Measurements from ENCODE around the gene FCSK. TPM values are rescaled to one million over a fixed set of nuclear protein-coding genes. Genes with fewer than 3 reads are reported as not detected.

Gene FCSK
- total RNA-seq, 1 experiment from 2014 or later, result 12.9 TPM

DNA sequence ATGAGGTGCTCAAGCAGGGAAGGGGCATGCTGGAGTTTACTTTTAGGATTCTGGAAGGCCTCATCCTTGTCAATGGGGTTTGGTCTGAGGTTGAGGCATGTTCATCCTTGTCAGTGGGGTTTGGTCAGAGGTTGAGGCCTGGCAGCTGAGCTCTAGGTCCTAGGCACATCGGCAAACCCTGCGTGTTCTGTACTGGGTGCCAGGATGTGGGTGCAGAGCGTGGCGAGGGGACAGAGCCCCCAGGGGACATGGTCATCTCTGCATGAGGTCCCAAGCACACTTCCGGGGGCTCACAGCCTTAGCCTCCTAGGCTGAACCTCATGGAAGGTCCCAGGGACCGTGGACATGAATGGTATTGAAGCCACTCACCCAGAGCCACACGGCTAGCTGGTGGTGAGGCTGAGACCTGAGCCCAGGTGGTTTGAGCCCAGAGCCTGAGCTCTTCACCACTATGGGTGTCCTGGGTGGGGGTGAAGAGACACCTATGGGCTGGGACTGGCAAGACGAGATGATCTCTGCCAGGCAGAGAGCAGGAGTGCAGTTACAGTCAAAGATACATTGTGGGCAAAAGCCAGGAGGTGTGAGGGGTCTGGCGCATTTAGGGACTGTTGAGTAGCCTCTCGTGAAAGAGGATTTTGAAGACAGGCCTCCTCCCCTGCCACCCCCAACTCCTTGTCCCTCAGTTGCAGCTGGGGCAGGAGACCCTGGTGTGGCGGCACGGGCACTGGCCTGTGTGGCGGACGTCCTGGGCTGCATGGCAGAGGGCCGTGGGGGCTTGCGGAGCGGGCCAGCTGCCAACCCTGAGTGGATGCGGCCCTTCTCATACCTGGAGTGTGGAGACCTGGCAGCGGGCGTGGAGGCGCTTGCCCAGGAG is 19.3 kb downstream of the FCSK start:
- no peak for DNase-seq (ENCODE audit: low spot score)

GRCh38 chr16:70474320-70475053 is 20.1 kb downstream of the FCSK start:
- no peak for DNase-seq (ENCODE audit: low spot score)
- in situ Hi-C loops (cut with HindIII; ENCODE audit: low sequenced_read_pairs), result no loop called here

More for the DNA sequence above, 19.3 kb downstream of the FCSK start:
- in situ Hi-C loops (cut with HindIII; ENCODE audit: low sequenced_read_pairs), result no loop called here

- in situ Hi-C loops (cut with HindIII; ENCODE audit: low sequenced_read_pairs), result no loop called here
- peak; percentile 35 for DNase-seq (ENCODE audit: low spot score)
These were observed 20.9 kb downstream of the FCSK start for GRCh38 chr16:70475054-70475871.

- peak; percentile 94 for DNase-seq (ENCODE audit: low spot score)
- in situ Hi-C loops (cut with HindIII; ENCODE audit: low sequenced_read_pairs), result no loop called here
These were observed 22.1 kb downstream of the FCSK start for GRCh38 chr16:70476272-70477020.

DNA sequence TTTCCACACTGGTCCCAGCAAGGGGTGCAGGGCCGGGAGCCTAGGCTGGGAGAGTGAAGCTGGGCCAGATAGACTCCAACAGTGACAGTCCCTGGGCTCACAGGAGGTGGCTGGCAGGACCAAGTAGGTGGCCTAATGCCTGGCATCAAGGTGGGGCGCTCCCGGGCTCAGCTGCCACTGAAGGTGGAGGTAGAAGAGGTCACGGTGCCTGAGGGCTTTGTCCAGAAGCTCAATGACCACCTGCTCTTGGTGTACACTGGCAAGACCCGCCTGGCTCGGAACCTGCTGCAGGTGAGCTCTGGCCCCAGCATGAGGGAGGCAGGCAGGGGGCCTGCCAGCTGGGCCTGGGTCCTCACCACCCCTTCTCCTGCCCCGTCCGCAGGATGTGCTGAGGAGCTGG is 23.8 kb downstream of the FCSK start:
- in situ Hi-C loops (cut with HindIII; ENCODE audit: low sequenced_read_pairs), result no loop called here
- no peak for DNase-seq (ENCODE audit: low spot score)

GRCh38 chr16:70478912-70479341 is 24.5 kb downstream of the FCSK start:
- peak; percentile 69 for DNase-seq (ENCODE audit: low spot score)
- in situ Hi-C loops (cut with HindIII; ENCODE audit: low sequenced_read_pairs), result no loop called here

- in situ Hi-C loops (cut with HindIII; ENCODE audit: low sequenced_read_pairs), result no loop called here
- no peak for DNase-seq (ENCODE audit: low spot score)
These were observed 26.0 kb downstream of the FCSK start for GRCh38 chr16:70480127-70481105.

DNA sequence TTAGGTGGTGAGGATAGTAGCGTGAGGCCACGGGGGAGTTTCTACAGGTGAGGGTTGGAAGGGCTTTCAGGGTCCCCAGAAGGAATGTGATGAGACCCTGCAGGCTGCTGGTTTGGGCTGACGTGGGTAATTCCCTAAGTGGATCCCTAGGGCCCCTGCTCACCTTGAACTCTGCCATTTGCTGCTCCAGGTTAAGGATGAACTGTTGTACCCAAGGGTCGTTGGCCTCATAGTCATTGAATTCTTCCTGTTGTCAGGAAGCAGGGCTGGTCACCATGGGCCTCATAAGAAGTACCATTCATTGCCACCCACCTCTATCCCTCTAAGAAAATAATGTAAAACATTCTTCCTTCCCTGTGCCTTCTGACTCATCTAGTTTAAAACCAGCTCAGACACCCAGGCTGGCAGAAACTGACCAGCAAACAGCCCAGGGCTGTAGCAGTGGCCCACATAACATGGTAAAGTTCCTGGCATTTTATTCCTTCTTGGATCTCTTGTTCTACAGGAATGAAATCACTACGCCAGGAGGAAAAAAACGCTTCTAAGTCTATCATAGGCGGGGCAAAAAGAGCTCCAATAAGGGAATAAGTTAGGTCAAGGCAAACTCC is 27.6 kb downstream of the FCSK start:
- in situ Hi-C loops (cut with HindIII; ENCODE audit: low sequenced_read_pairs), result no loop called here
- no peak for DNase-seq (ENCODE audit: low spot score)

DNA sequence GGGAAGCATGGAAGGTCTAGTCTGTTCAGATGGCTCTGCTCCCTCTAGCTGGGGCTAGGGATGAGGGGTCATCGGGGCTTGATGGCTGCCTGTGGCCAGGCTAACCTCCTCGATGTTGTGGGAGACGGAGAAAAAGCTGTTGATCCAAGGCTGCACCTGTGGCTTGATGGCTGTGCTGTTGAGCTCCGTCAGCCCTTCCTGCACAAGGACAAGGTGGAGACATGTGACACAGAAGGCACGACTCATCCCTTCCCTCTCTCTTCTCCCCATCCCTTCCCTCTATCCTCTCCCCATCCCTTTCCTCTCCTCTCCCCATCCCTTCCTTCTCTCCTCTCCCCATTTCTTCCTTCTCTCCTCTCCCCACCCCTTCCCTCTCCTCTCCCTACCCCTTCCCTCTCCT is 28.2 kb downstream of the FCSK start:
- in situ Hi-C loops (cut with HindIII; ENCODE audit: low sequenced_read_pairs), result no loop called here

GRCh38 chr16:70483426-70483825 is 29.0 kb downstream of the FCSK start:
- in situ Hi-C loops (cut with HindIII; ENCODE audit: low sequenced_read_pairs), result no loop called here
- no peak for DNase-seq (ENCODE audit: low spot score)

More for the DNA sequence above, 28.2 kb downstream of the FCSK start:
- DNase-seq (ENCODE audit: low spot score), result no peak

DNA sequence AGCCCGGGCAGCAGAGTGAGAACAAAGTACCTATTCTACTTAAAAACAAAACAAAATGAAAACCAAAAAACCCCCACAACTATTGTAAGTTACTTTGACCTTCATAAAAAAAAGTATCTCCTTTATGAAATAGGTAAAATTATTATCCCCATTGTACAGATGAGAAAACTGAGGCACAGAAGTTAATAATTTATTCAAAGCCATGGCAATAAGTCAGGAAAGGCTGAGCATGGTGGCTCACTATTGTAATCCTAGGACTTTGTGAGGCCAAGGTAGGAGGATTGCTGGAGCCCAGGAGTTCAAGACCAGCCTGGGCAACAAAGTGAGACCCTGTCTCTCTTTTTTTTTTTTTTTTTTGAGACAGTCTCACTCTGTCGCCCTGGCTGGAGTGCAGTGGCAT is 30.5 kb downstream of the FCSK start:
- in situ Hi-C loops (cut with HindIII; ENCODE audit: low sequenced_read_pairs), result no loop called here
- no peak for DNase-seq (ENCODE audit: low spot score)

DNA sequence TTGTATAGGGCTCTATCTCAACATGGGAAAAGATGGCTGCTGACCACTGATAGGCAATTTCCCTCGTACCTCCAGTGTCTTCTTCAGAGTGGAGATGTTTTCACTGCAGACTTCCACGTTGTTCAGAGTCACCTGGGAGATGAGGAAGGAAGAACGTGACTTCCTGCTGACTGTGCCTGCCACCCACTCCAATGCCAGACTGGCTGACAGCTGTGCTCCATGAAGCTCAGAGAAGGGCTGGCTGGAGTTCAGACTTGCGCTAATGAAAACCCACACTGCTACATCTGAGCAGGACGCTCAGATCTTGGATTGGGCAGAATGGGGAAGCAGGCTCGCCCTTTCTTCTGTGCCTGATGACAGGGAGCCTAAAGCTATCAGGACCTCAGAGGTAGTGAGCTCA is 35.9 kb downstream of the FCSK start:
- in situ Hi-C loops (cut with HindIII; ENCODE audit: low sequenced_read_pairs), result no loop called here

DNA sequence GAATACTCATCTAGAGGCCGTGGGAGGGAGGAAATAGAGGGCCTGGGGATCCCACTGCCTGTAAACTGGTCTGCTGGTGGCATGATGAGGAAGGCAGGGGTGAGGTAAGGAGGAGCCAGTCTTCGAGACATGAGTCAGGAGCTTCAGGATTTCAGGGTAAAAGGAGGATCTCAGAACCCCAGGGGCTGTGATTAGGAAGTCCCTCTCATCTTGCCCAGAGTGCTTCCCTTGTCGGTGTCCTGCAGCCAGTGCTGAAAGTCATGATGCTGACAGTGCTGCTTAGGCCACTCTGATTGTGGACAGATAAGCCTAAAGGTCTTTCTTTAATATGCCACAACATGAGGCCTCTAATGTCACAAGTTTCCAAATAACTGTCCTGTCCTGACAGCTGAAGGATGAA is 39.4 kb downstream of the FCSK start:
- in situ Hi-C loops (cut with HindIII; ENCODE audit: low sequenced_read_pairs), result no loop called here
- no peak for DNase-seq (ENCODE audit: low spot score)

More for the DNA sequence above, 35.9 kb downstream of the FCSK start:
- DNase-seq (ENCODE audit: low spot score), result peak; percentile 84

DNA sequence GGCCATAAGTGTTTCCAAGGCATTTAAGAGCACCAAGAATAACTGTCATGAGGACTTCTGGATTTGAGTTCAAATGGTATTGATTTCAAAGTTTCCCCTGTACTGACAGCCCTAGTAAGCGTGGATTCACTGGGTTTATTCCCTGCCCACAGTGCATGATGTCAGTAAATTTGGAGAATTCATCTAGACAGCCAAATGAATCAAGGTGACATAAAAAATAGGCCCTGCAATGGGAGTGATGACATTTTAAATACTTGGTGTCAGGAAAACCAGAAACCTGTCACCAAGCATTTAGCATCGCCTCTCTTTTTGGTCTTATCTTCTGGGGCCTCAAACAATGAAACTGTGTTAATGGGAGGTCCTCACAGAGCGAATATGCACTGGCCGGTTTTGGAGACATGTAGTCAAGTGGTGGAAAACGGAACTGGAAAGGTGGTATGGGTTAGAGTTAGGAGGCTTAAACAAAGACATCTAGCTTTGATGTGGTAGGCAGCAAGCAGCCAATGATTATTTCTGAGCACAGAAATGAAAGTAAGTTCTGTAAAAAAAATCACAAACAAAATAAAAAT is 39.9 kb downstream of the FCSK start:
- no peak for DNase-seq (ENCODE audit: low spot score)
- in situ Hi-C loops (cut with HindIII; ENCODE audit: low sequenced_read_pairs), result no loop called here

- in situ Hi-C loops (cut with HindIII; ENCODE audit: low sequenced_read_pairs), result no loop called here
- no peak for DNase-seq (ENCODE audit: low spot score)
These were observed 40.4 kb downstream of the FCSK start for GRCh38 chr16:70494777-70495176.

DNA sequence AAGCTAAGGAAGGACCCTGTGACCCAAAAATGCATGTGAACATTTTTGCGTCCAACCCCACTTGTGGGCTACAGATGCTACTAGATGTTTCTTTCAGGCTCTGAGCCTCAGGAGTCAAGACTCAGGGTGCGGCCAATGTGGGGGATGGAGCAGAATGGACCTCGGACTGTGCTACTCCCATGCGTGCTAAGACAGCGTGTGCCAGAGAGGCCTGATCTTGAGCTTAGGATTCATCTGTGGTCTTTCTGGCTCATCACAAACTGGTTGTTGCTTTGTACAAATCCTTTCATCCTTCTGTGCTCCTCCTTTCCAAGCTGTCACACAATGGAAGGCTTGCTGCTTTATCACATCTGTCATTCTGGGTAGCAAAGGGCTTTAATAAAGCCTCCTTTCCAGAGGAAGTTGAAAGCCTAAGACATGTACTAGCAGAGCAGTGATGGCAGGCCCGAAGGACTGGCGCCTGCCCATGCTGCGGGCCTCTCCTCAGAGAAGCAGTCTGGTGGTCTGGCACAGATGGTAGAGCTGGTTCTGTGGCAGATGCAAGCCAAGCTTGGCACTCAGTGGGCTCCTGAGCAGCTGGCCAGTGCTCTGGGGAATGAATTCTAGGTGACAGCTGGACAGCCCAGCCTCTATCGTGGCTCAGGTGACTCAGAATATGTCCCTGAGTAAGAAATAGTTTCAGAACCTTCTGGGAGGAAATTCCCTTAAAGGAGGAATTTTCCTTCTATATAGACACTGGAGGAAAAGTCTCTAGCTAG is 41.2 kb downstream of the FCSK start:
- DNase-seq (ENCODE audit: low spot score), result no peak
- in situ Hi-C loops (cut with HindIII; ENCODE audit: low sequenced_read_pairs), result no loop called here
